Karpas-422 (cell line): Measurements from ENCODE around the gene ASXL2. TPM values are rescaled to one million over a fixed set of nuclear protein-coding genes. Genes with fewer than 3 reads are reported as not detected.

Experiments
- DNase-seq: peaks from one replicate; pipeline ENCODE4 v3.0.0-alpha.2; 2015
- H2AFZ ChIP-seq: fragments of 200-600 bp; sonication (generic); 2 replicates; pipeline ENCODE4 v1.6.1; 2014; ENCODE audit warnings: antibody characterized with exemption, low read length, mixed read lengths
- H3K27ac ChIP-seq: fragments of 200-600 bp; sonication (generic); 2 replicates; pipeline ENCODE4 v1.5.1; 2014; ENCODE audit warnings: mild to moderate bottlenecking, low read length, moderate library complexity
- H3K27me3 ChIP-seq: fragments of 200-600 bp; sonication (generic); 2 replicates; pipeline ENCODE4 v1.6.1; 2014; ENCODE audit warnings: low read length, mixed read lengths
- H3K36me3 ChIP-seq: fragments of 200-600 bp; sonication (generic); 2 replicates; pipeline ENCODE4 v1.6.1; 2014; ENCODE audit warnings: low read length, mixed read lengths; ENCODE audit not compliant: insufficient read depth
- H3K4me1 ChIP-seq: fragments of 200-600 bp; sonication (generic); 2 replicates; pipeline ENCODE4 v1.6.1; 2014; ENCODE audit warnings: mild to moderate bottlenecking, low read length, mixed read lengths
- H3K4me2 ChIP-seq: fragments of 200-600 bp; sonication (generic); 2 replicates; pipeline ENCODE4 v1.6.1; 2014; ENCODE audit warnings: low read length, low read depth, mild to moderate bottlenecking; ENCODE audit not compliant: poor library complexity, severe bottlenecking
- H3K4me3 ChIP-seq: fragments of 200-600 bp; sonication (generic); 2 replicates; pipeline ENCODE4 v1.5.1; 2014; ENCODE audit warnings: mild to moderate bottlenecking, antibody characterized with exemption, low read length, mixed read lengths
- H3K79me2 ChIP-seq: fragments of 200-600 bp; sonication (generic); 2 replicates; pipeline ENCODE4 v1.6.1; 2014; ENCODE audit warnings: mild to moderate bottlenecking, low read length, mixed read lengths
- H3K9ac ChIP-seq: fragments of 200-600 bp; sonication (generic); 2 replicates; pipeline ENCODE4 v1.6.0; 2014; ENCODE audit warnings: low read length
- H3K9me2 ChIP-seq: fragments of 200-600 bp; sonication (generic), shearing (Covaris generic); replicated peaks from 2 replicates; pipeline ENCODE4 v1.6.0; 2014; ENCODE audit warnings: mild to moderate bottlenecking, low read length, moderate library complexity; ENCODE audit not compliant: insufficient read depth
- H3K9me3 ChIP-seq: fragments of 300-700, 200-600 bp; sonication (generic); 2 replicates; pipeline ENCODE4 v1.6.1; 2014; ENCODE audit warnings: low read length, mixed read lengths
- H4K20me1 ChIP-seq: fragments of 200-600 bp; sonication (generic); 2 replicates; pipeline ENCODE4 v1.6.1; 2014; ENCODE audit warnings: mild to moderate bottlenecking, antibody characterized with exemption, low read length, low read depth; ENCODE audit not compliant: insufficient read depth
- total RNA-seq: library from RNA; depleted of rRNA; stranded (reverse); fragments of >200 nt; shearing (Covaris generic); gene quantifications from 2 replicates; pipeline ENCODE4 v1.2.3, GENCODE V29; 2014; ENCODE audit warnings: low replicate concordance

Gene ASXL2
- total RNA-seq, 1 experiment from 2014 or later = 17.6 TPM

- H4K20me1 ChIP-seq = no peaks in the 10 kb centered on the region
- H3K9me2 ChIP-seq = no peaks in the 10 kb centered on the region
- H3K9me3 ChIP-seq = no peaks in the 10 kb centered on the region
- no peak overlapping the region for H2AFZ ChIP-seq
- no peaks in the 10 kb centered on the region for H3K27me3 ChIP-seq
- H3K4me2 ChIP-seq = no peak overlapping the region
- peaks cover 7% of the 10 kb centered on the region for H3K4me1 ChIP-seq
- no peak overlapping the region for H3K27ac ChIP-seq
- peaks cover 48% of the 10 kb centered on the region for H3K79me2 ChIP-seq
- H3K4me3 ChIP-seq = no peak overlapping the region
- H3K9ac ChIP-seq = no peak overlapping the region
- H3K36me3 ChIP-seq = peaks cover 21% of the 10 kb centered on the region
- DNase-seq = no peak
These were observed 80.4 kb downstream of the ASXL2 start for GRCh38 chr2:25797620-25798488.

GRCh38 chr2:25794544-25795276 lies 83.6 kb downstream of the ASXL2 start:
- Histone ChIP-seq H3K4me1 (peaks cover 7% of the 10 kb centered on the region), H3K9ac (no peak overlapping the region), H3K27me3 (no peaks in the 10 kb centered on the region), H3K79me2 (peaks cover 60% of the 10 kb centered on the region), H3K27ac (peak overlapping the region; percentile 46), H3K36me3 (peaks cover 21% of the 10 kb centered on the region), H2AFZ (no peak overlapping the region), H3K4me2 (no peak overlapping the region), H3K9me2 (no peaks in the 10 kb centered on the region), H3K4me3 (no peak overlapping the region), H3K9me3 (no peaks in the 10 kb centered on the region), H4K20me1 (no peaks in the 10 kb centered on the region)
- no peak for DNase-seq

- H4K20me1 ChIP-seq = no peaks in the 10 kb centered on the region
- no peak overlapping the region for H3K4me2 ChIP-seq
- no peak overlapping the region for H3K9ac ChIP-seq
- H3K79me2 ChIP-seq = peaks cover 56% of the 10 kb centered on the region
- no peaks in the 10 kb centered on the region for H3K27me3 ChIP-seq
- H3K9me2 ChIP-seq = no peaks in the 10 kb centered on the region
- H3K9me3 ChIP-seq = no peaks in the 10 kb centered on the region
- peaks cover 8% of the 10 kb centered on the region; the same call in 1 of the 2 replicates for H3K36me3 ChIP-seq
- no peak overlapping the region for H2AFZ ChIP-seq
- H3K4me1 ChIP-seq = peaks cover 7% of the 10 kb centered on the region
- no peak overlapping the region for H3K27ac ChIP-seq
- no peak for DNase-seq
- H3K4me3 ChIP-seq = no peak overlapping the region
These were observed 88.1 kb downstream of the ASXL2 start for GRCh38 chr2:25790074-25790790.

GRCh38 chr2:25788457-25788856 lies 89.8 kb downstream of the ASXL2 start:
- Histone ChIP-seq H3K27me3 (no peaks in the 10 kb centered on the region), H4K20me1 (no peaks in the 10 kb centered on the region), H3K9me2 (no peaks in the 10 kb centered on the region), H3K9me3 (no peaks in the 10 kb centered on the region), H3K9ac (no peak overlapping the region), H3K27ac (no peak overlapping the region), H3K79me2 (peaks cover 44% of the 10 kb centered on the region), H3K4me2 (no peak overlapping the region), H3K36me3 (peaks cover 8% of the 10 kb centered on the region; the same call in 1 of the 2 replicates), H3K4me3 (no peak overlapping the region), H3K4me1 (no peaks in the 10 kb centered on the region), H2AFZ (no peak overlapping the region)
- no peak for DNase-seq

- DNase-seq = no peak
- H3K9me3 ChIP-seq = no peaks in the 10 kb centered on the region
- H3K4me1 ChIP-seq = no peaks in the 10 kb centered on the region
- H3K27me3 ChIP-seq = no peaks in the 10 kb centered on the region
- no peak overlapping the region for H3K27ac ChIP-seq
- H3K4me3 ChIP-seq = no peak overlapping the region
- peaks cover 39% of the 10 kb centered on the region for H3K79me2 ChIP-seq
- no peaks in the 10 kb centered on the region for H4K20me1 ChIP-seq
- H3K9ac ChIP-seq = no peak overlapping the region
- H3K4me2 ChIP-seq = no peak overlapping the region
- peaks cover 8% of the 10 kb centered on the region; the same call in 1 of the 2 replicates for H3K36me3 ChIP-seq
- H3K9me2 ChIP-seq = no peaks in the 10 kb centered on the region
- no peak overlapping the region for H2AFZ ChIP-seq
These were observed 91.3 kb downstream of the ASXL2 start for GRCh38 chr2:25787020-25787419.

- Histone ChIP-seq H3K9me3 (no peaks in the 10 kb centered on the region), H3K79me2 (peaks cover 25% of the 10 kb centered on the region), H3K4me2 (no peak overlapping the region), H3K9me2 (no peaks in the 10 kb centered on the region), H3K4me1 (no peaks in the 10 kb centered on the region), H2AFZ (no peak overlapping the region), H4K20me1 (no peaks in the 10 kb centered on the region), H3K4me3 (no peak overlapping the region), H3K36me3 (peaks cover 8% of the 10 kb centered on the region; the same call in 1 of the 2 replicates), H3K9ac (no peak overlapping the region), H3K27ac (no peak overlapping the region), H3K27me3 (no peaks in the 10 kb centered on the region)
- no peak for DNase-seq
These were observed 93.9 kb downstream of the ASXL2 start for GRCh38 chr2:25784404-25784803.

- H3K36me3 ChIP-seq = no peaks in the 10 kb centered on the region
These were observed 101.2 kb downstream of the ASXL2 start for GRCh38 chr2:25777077-25777476.

GRCh38 chr2:25772078-25772477 lies 106.2 kb downstream of the ASXL2 start:
- Histone ChIP-seq H3K36me3 (peaks cover 22% of the 10 kb centered on the region), H3K9ac (no peak overlapping the region), H3K79me2 (no peaks in the 10 kb centered on the region), H3K27me3 (no peaks in the 10 kb centered on the region), H3K4me2 (no peak overlapping the region), H3K27ac (no peak overlapping the region), H3K9me3 (no peaks in the 10 kb centered on the region), H3K4me1 (no peaks in the 10 kb centered on the region), H3K9me2 (no peaks in the 10 kb centered on the region), H3K4me3 (no peak overlapping the region), H2AFZ (no peak overlapping the region), H4K20me1 (no peaks in the 10 kb centered on the region)
- no peak for DNase-seq

More at GRCh38 chr2:25777077-25777476, 101.2 kb downstream of the ASXL2 start:
- Histone ChIP-seq H2AFZ (no peak overlapping the region), H4K20me1 (no peaks in the 10 kb centered on the region), H3K4me2 (no peak overlapping the region), H3K4me3 (no peak overlapping the region), H3K27me3 (no peaks in the 10 kb centered on the region), H3K9me2 (no peaks in the 10 kb centered on the region), H3K9me3 (no peaks in the 10 kb centered on the region), H3K27ac (no peak overlapping the region), H3K79me2 (no peaks in the 10 kb centered on the region), H3K4me1 (no peaks in the 10 kb centered on the region), H3K9ac (no peak overlapping the region)
- DNase-seq = no peak
